Chondrocyte (in vitro differentiated cells): ENCODE results near the gene ZNF672. TPM values are rescaled to one million over a fixed set of nuclear protein-coding genes. Genes with fewer than 3 reads are reported as not detected.

Source experiments
- DNase-seq: peaks from one replicate; pipeline ENCODE4 v3.0.0; 2021; ENCODE audit warnings: mixed read lengths, low spot score
- H3K27ac Mint-ChIP-seq: one replicate; pipeline ENCODE4 v1.8.0; 2021; ENCODE audit warnings: mild to moderate bottlenecking, moderate library complexity, mixed read lengths; ENCODE audit not compliant: unreplicated experiment
- H3K27me3 Mint-ChIP-seq: 2 replicates; pipeline ENCODE4 v1.8.0; 2021; ENCODE audit warnings: low read depth, mixed read lengths
- H3K36me3 Mint-ChIP-seq: 2 replicates; pipeline ENCODE4 v1.8.0; 2021; ENCODE audit warnings: low read depth, mixed read lengths
- H3K4me1 Mint-ChIP-seq: 2 replicates; pipeline ENCODE4 v1.8.0; 2021; ENCODE audit warnings: low read depth, mild to moderate bottlenecking, mixed read lengths
- H3K4me3 Mint-ChIP-seq: one replicate; pipeline ENCODE4 v1.8.0; 2021; ENCODE audit warnings: mild to moderate bottlenecking, moderate library complexity, mixed read lengths; ENCODE audit not compliant: unreplicated experiment
- H3K9me3 Mint-ChIP-seq: 2 replicates; pipeline ENCODE4 v1.8.0; 2021; ENCODE audit warnings: low read depth, mixed read lengths
- CTCF ChIP-seq: fragments of 200-600 bp; sonication (generic); IDR thresholded peaks from 2 replicates; pipeline ENCODE4 v1.5.0; 2021; ENCODE audit warnings: antibody characterized with exemption, mild to moderate bottlenecking, moderate library complexity
- total RNA-seq: library from RNA; stranded (reverse); gene quantifications from 3 replicates; pipeline ENCODE4 v1.2.1, GENCODE V29; 2021

The ZNF672 gene
- total RNA-seq, 1 donor from 2014 or later = 17.1 TPM

- Mint-ChIP-seq H3K9me3 (no peaks in the 10 kb centered on the region), H3K36me3 (peaks cover 9% of the 10 kb centered on the region), H3K4me3 (no peak overlapping the region), H3K27me3 (no peaks in the 10 kb centered on the region), H3K4me1 (peaks cover 27% of the 10 kb centered on the region), H3K27ac (no peak overlapping the region)
- TF ChIP-seq CTCF = no peak
- DNase-seq = no peak
These were observed 5.7 kb downstream of the ZNF672 start for GRCh38 chr1:248843687-248844086.

- Mint-ChIP-seq H3K4me1 (peaks cover 20% of the 10 kb centered on the region), H3K36me3 (peaks cover 13% of the 10 kb centered on the region), H3K4me3 (no peak overlapping the region), H3K27me3 (no peaks in the 10 kb centered on the region), H3K9me3 (no peaks in the 10 kb centered on the region), H3K27ac (no peak overlapping the region)
- DNase-seq = no peak
- no peak for TF ChIP-seq CTCF
These were observed 6.5 kb downstream of the ZNF672 start for GRCh38 chr1:248844526-248844925.

GRCh38 chr1:248847181-248847955, 9.3 kb downstream of the ZNF672 start:
- no peak for TF ChIP-seq CTCF
- DNase-seq = no peak
- Mint-ChIP-seq H3K9me3 (no peaks in the 10 kb centered on the region), H3K4me1 (no peaks in the 10 kb centered on the region), H3K36me3 (peaks cover 13% of the 10 kb centered on the region), H3K4me3 (no peak overlapping the region), H3K27ac (no peak overlapping the region), H3K27me3 (no peaks in the 10 kb centered on the region)

- no peaks in the 10 kb centered on the region for H3K9me3 Mint-ChIP-seq
- no peak for DNase-seq
- TF ChIP-seq CTCF = no peak
- no peak overlapping the region for H3K4me3 Mint-ChIP-seq
- H3K36me3 Mint-ChIP-seq = peaks cover 13% of the 10 kb centered on the region
- H3K4me1 Mint-ChIP-seq = no peaks in the 10 kb centered on the region
- no peaks in the 10 kb centered on the region for H3K27me3 Mint-ChIP-seq
- H3K27ac Mint-ChIP-seq = no peak overlapping the region
These were observed 10.0 kb downstream of the ZNF672 start for GRCh38 chr1:248847956-248848561.

- Mint-ChIP-seq H3K36me3 (peaks cover 13% of the 10 kb centered on the region), H3K27me3 (no peaks in the 10 kb centered on the region), H3K4me3 (no peak overlapping the region)
These were observed 10.6 kb downstream of the ZNF672 start for GRCh38 chr1:248848602-248849001.

More at GRCh38 chr1:248848602-248849001, 10.6 kb downstream of the ZNF672 start:
- peak overlapping the region; percentile 18 for H3K27ac Mint-ChIP-seq
- H3K4me1 Mint-ChIP-seq = no peaks in the 10 kb centered on the region
- no peak for TF ChIP-seq CTCF
- H3K9me3 Mint-ChIP-seq = no peaks in the 10 kb centered on the region
- no peak for DNase-seq
